GM12878 (cell line): Measurements from ENCODE around the gene PABPC1L. TPM values are rescaled to one million over a fixed set of nuclear protein-coding genes. Genes with fewer than 3 reads are reported as not detected.

Experiments used
- ATAC-seq: fragments of 200-7000 bp; cut with Tn5 transposase; 3 replicates; pipeline ENCODE4 v1.9.1; 2020; ENCODE audit warnings: mild to moderate bottlenecking, moderate library complexity
- BruUV-seq: library from RNA; stranded (reverse); fragments of 400-500 nt; replicated peaks from 2 replicates; lab custom pipeline; 2021; lab: Mats Ljungman, UMichigan
- CTCF ChIA-PET: fragments of 300-600 bp; sonication (Branson Sonifier 250); formaldehyde crosslinking; extraction: SDS; loops from one replicate; lab custom pipeline; 2021; ENCODE audit warnings: inconsistent platforms; lab: Yijun Ruan, JAX
- POLR2A ChIA-PET: fragments of 350-600 bp; formaldehyde crosslinking; extraction: SDS; loops from one replicate; lab custom pipeline; 2021; ENCODE audit warnings: inconsistent platforms; lab: Charles Lee
- RAD21 ChIA-PET: fragments of 300-600 bp; sonication (Branson Sonifier 250); formaldehyde crosslinking; loops from one replicate; lab custom pipeline; 2023; ENCODE audit warnings: antibody characterized with exemption; ENCODE audit not compliant: unreplicated experiment; lab: Charles Lee
- SMC1A ChIA-PET: fragments of 300-600 bp; sonication (Branson Sonifier 250); formaldehyde crosslinking; loops from one replicate; lab custom pipeline; 2023; ENCODE audit not compliant: unreplicated experiment, uncharacterized antibody; lab: Charles Lee
- DNase-seq: peaks from one replicate; pipeline ENCODE4 v3.0.0-alpha.2; 2011; ENCODE audit warnings: low read depth, low spot score
- FAIRE-seq: peaks from 3 replicates; lab custom pipeline; 2011; peaks lifted over from hg19 to GRCh38; lab: Jason Lieb, UNC
- H2AFZ ChIP-seq: 2 replicates; pipeline ENCODE4 v1.6.0; 2011; ENCODE audit warnings: low read depth, low read length, control low read depth; ENCODE audit not compliant: control insufficient read depth
- H3K27ac ChIP-seq: 2 replicates; pipeline ENCODE4 v1.5.1; 2011; ENCODE audit warnings: control low read depth; ENCODE audit not compliant: control insufficient read depth, insufficient read depth
- H3K27me3 ChIP-seq, 2 experiments: replicated peaks in 1 of 2; 2 replicates each; pipeline versions ENCODE4 v1.6.0 to v1.6.1; 2011; ENCODE audit warnings: low read length in 1 of 2; ENCODE audit not compliant: control insufficient read depth in 2 of 2, insufficient read depth in 2 of 2
- H3K36me3 ChIP-seq, 2 experiments: 2 replicates each; pipeline ENCODE4 v1.5.1; 2011; ENCODE audit warnings: low read length in 1 of 2; ENCODE audit not compliant: control insufficient read depth in 2 of 2, insufficient read depth in 2 of 2
- H3K4me1 ChIP-seq: 2 replicates; pipeline ENCODE4 v1.6.1; 2011; ENCODE audit warnings: mild to moderate bottlenecking, low read length, moderate library complexity, mixed read lengths; ENCODE audit not compliant: control insufficient read depth, insufficient read depth
- H3K4me2 ChIP-seq: 2 replicates; pipeline ENCODE4 v1.6.0; 2011; ENCODE audit warnings: control low read depth; ENCODE audit not compliant: control insufficient read depth, insufficient read depth
- H3K4me3 ChIP-seq: fragments of 200-600 bp; sonication (generic); 2 replicates; pipeline ENCODE4 v1.5.1; 2016
- H3K79me2 ChIP-seq: 2 replicates; pipeline ENCODE4 v1.6.0; 2011; ENCODE audit warnings: low read length; ENCODE audit not compliant: control insufficient read depth, insufficient read depth
- H3K9ac ChIP-seq: 2 replicates; pipeline ENCODE4 v1.8.0; 2011; ENCODE audit warnings: low read length, control low read depth, mixed read lengths; ENCODE audit not compliant: control insufficient read depth, insufficient read depth
- H3K9me3 ChIP-seq: replicated peaks from 3 replicates; pipeline ENCODE4 v1.5.1; 2011; ENCODE audit warnings: mild to moderate bottlenecking, low read length; ENCODE audit not compliant: control insufficient read depth, insufficient read depth
- H4K20me1 ChIP-seq: 2 replicates; pipeline ENCODE4 v1.6.0; 2011; ENCODE audit not compliant: control insufficient read depth, insufficient read depth
- ATF7 ChIP-seq: fragments of 450-650 bp; IDR thresholded peaks from 2 replicates; pipeline ENCODE4 v1.6.1; 2016; ENCODE audit warnings: low read depth, mild to moderate bottlenecking
- BACH1 ChIP-seq: fragments of 450-650 bp; IDR thresholded peaks from 2 replicates; pipeline ENCODE4 v1.6.1; 2017; ENCODE audit warnings: mild to moderate bottlenecking, borderline replicate concordance
- CREB1 ChIP-seq: IDR thresholded peaks from 2 replicates; pipeline ENCODE4 v1.6.1; 2012; ENCODE audit warnings: low read depth, mild to moderate bottlenecking, inconsistent platforms
- CREM ChIP-seq: IDR thresholded peaks from 2 replicates; pipeline ENCODE4 v1.6.1; 2014; ENCODE audit warnings: antibody characterized with exemption, low read depth
- DPF2 ChIP-seq: fragments of 450-650 bp; IDR thresholded peaks from 2 replicates; pipeline ENCODE4 v1.6.1; 2017; ENCODE audit warnings: mild to moderate bottlenecking
- EZH2 ChIP-seq: IDR thresholded peaks from 2 replicates; pipeline ENCODE4 v1.6.1; 2012; ENCODE audit warnings: low read depth, mild to moderate bottlenecking, control low read depth, inconsistent platforms, low read length, borderline replicate concordance; ENCODE audit not compliant: control insufficient read depth
- HCFC1 ChIP-seq: fragments of 150-350 bp; IDR thresholded peaks from 2 replicates; pipeline ENCODE4 v1.6.1; 2014; ENCODE audit warnings: low read length
- HDAC2 ChIP-seq: fragments of 200-600 bp; sonication (generic); IDR thresholded peaks from 2 replicates; pipeline ENCODE4 v1.6.1; 2017
- IKZF2 ChIP-seq, 2 experiments: fragments of 450-650 bp; IDR thresholded peaks; 2 replicates each; pipeline ENCODE4 v1.6.1; 2017; ENCODE audit warnings: mild to moderate bottlenecking in 2 of 2, moderate library complexity in 2 of 2
- KDM1A ChIP-seq: fragments of 200-600 bp; sonication (generic); IDR thresholded peaks from 2 replicates; pipeline ENCODE4 v1.6.1; 2016; ENCODE audit warnings: borderline replicate concordance
- MXI1 ChIP-seq: fragments of 150-350 bp; IDR thresholded peaks from 2 replicates; pipeline ENCODE4 v1.6.1; 2011; ENCODE audit warnings: low read depth, mild to moderate bottlenecking, inconsistent platforms, low read length, improper control_type of control experiment
- NR2C1 ChIP-seq: fragments of 450-650 bp; IDR thresholded peaks from 2 replicates; pipeline ENCODE4 v1.6.1; 2017; ENCODE audit warnings: antibody characterized with exemption, mild to moderate bottlenecking, moderate library complexity
- NR2F1 ChIP-seq: fragments of 450-650 bp; conservative IDR thresholded peaks from 2 replicates; pipeline ENCODE4 v1.6.1; 2017; ENCODE audit warnings: mild to moderate bottlenecking
- RAD21 ChIP-seq: IDR thresholded peaks from 2 replicates; pipeline ENCODE4 v1.6.1; 2011; ENCODE audit warnings: mild to moderate bottlenecking, low read depth, low read length, moderate library complexity; ENCODE audit not compliant: insufficient read depth
- SIX5 ChIP-seq: IDR thresholded peaks from 2 replicates; pipeline ENCODE4 v1.6.1; 2011; ENCODE audit warnings: mild to moderate bottlenecking, low read depth, low read length, moderate library complexity; ENCODE audit not compliant: severe bottlenecking
- SPI1 ChIP-seq: IDR thresholded peaks from 2 replicates; pipeline ENCODE4 v1.6.1; 2011; ENCODE audit warnings: low read depth, mild to moderate bottlenecking, low read length, moderate library complexity, borderline replicate concordance; ENCODE audit not compliant: insufficient read depth
- SUZ12 ChIP-seq: fragments of 200-600 bp; sonication (generic); IDR thresholded peaks from one replicate; pipeline ENCODE4 v1.6.1; 2018; ENCODE audit warnings: antibody characterized with exemption, mild to moderate bottlenecking; ENCODE audit not compliant: unreplicated experiment
- ZNF207 ChIP-seq: fragments of 450-650 bp; IDR thresholded peaks from 2 replicates; pipeline ENCODE4 v1.6.1; 2014; ENCODE audit warnings: antibody characterized with exemption, mild to moderate bottlenecking, borderline replicate concordance
- WGBS: methylation state at CpG from one replicate; pipeline ENCODE4 v1.1.6; 2016; ENCODE audit warnings: low lambda C conversion rate; ENCODE audit not compliant: insufficient replicate concordance, insufficient coverage; ENCODE audit errors: missing lambda C conversion rate; 5-methylcytosine and 5-hydroxymethylcytosine counted together
- in situ Hi-C: fragments of 300-500 bp; cut with MboI; formaldehyde crosslinking; loops from 9 replicates; pipeline ENCODE4 v1.14.3; 2018; ENCODE audit warnings: mixed read lengths
- intact Hi-C: fragments of 100-400 bp; cut with micrococcal nuclease; formaldehyde crosslinking; loops from one replicate; pipeline ENCODE4 v1.14.2; 2022; ENCODE audit not compliant: unreplicated experiment
- polyA plus RNA-seq, 11 experiments: library from polyadenylated mRNA; depleted of rRNA in 4 of 11; unstranded in 6 of 11; stranded (reverse) in 5 of 11; fragments of >200 nt; fragmentation: Nextera tagmentation in 4 of 11; fragmentation: Illumina TruSeq in 1 of 11; extraction: Ambion mirVana in 4 of 11; extraction: Trizol in 1 of 11; gene quantifications; 1 replicate in 1 of 11; 2 replicates in 10 of 11; pipeline versions ENCODE4 v1.2.1 to v1.2.3, GENCODE V29; 2011 to 2016; ENCODE audit warnings: inconsistent platforms in 2 of 11, missing spikeins in 2 of 11, low read depth in 1 of 11
- total RNA-seq, 4 experiments: library from RNA; depleted of rRNA in 3 of 4; stranded (reverse); fragments of >200 nt in 3 of 4; fragmentation: Illumina TruSeq in 1 of 4; extraction: Trizol in 1 of 4; gene quantifications; 2 replicates each; pipeline versions ENCODE4 v1.2.1 to v1.2.3, GENCODE V29; 2013 to 2021
- TF ChIP-seq, protein P1 (sequence below): IDR thresholded peaks from 2 replicates; pipeline ENCODE4 v1.6.1; 2012; ENCODE audit warnings: low read depth, low read length, improper control_type of control experiment
- TF ChIP-seq, protein P2 (sequence below): fragments of 450-650 bp; formaldehyde crosslinking; IDR thresholded peaks from 2 replicates; pipeline ENCODE4 v1.4.0; 2020; ENCODE audit warnings: mild to moderate bottlenecking, moderate library complexity
- TF ChIP-seq, protein P3 (sequence below): IDR thresholded peaks from 2 replicates; pipeline ENCODE4 v1.6.1; 2011; ENCODE audit warnings: borderline replicate concordance, low read depth, mild to moderate bottlenecking, moderate library complexity, mixed read lengths, low read length; ENCODE audit not compliant: insufficient read depth; ENCODE audit errors: extremely low read length

Gene PABPC1L
- total and polyA plus RNA-seq, 10 of the 15 experiments (the other 5 are each of a cell fraction or from before 2014, with no cell fraction given) = 6.1 to 66.8 (median 11.9) TPM

DNA sequence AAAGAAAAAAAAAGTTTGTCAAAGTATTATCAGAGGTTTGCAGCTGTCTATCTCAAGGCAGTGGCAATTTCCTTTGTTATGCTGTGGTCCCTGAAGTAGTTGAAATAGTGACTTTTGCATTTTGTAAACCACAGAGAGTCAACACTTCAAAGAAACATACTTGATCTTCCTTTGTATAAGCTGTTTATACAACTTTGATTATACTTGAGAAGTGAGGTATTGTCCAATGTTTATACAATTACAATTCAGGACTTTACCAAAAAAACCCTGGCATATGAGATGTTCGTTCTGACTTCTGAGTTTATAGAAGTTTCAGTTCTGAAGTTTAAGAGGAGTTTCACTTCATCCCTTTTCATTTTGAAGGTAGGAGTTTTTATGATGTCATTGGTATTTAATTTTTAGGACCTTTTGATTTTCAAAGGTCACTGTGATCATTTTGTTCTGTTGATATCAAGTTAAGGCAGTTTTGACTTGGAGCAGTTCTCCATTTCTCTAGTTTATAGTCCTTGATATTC lies 60.4 kb downstream of the PABPC1L start:
- WGBS = 0% methylated on average over 1 of the region's 1 CpG
- DNase-seq (no peak), FAIRE-seq (no peak), ATAC-seq (peak; percentile 7)
- Histone ChIP-seq H4K20me1 (no peaks in the 10 kb centered on the region), H3K79me2 (peaks cover 91% of the 10 kb centered on the region), H3K27me3 (no peaks in the 10 kb centered on the region), H3K9me3 (no peaks in the 10 kb centered on the region), H3K36me3 (peaks cover 7 to 21% of the 10 kb centered on the region in 2 experiments), H3K4me1 (peaks cover 2% of the 10 kb centered on the region; the same call in 1 of the 2 replicates), H3K27ac (peak overlapping the region; percentile 95), H2AFZ (no peak overlapping the region), H3K4me3 (peak overlapping the region; percentile 54), H3K4me2 (peak overlapping the region; percentile 97), H3K9ac (peak overlapping the region; percentile 46)
- intact Hi-C loops = no loop called here
- ChIA-PET RAD21 (interaction anchor here (0.6 to 3.8 kb wide), 6 partner anchors 9 to 398 kb away, joined by 3 to 24 read pairs (median 7); partner anchors contain the start of gene TOMM34), CTCF (interaction anchor here (1.0 to 2.0 kb wide), 8 partner anchors 9 to 109 kb away, joined by 3 to 11 read pairs (median 6); partner anchors contain the start of gene TOMM34), POLR2A (interaction anchor here (0.6 to 5.7 kb wide), 6 partner anchors 9 to 452 kb away, joined by 3 to 48 read pairs (median 6); partner anchors contain the start of gene TOMM34), SMC1A (interaction anchor here (1.0 to 3.1 kb wide), 8 partner anchors 8 to 82 kb away, joined by 3 to 18 read pairs (median 7); partner anchors contain the start of gene TOMM34)
- BruUV-seq = no TSS peak
- in situ Hi-C loops = no loop called here
- TF ChIP-seq ATF7 (peak; percentile 98), EZH2 (no peak), ZNF207 (no peak), HCFC1 (no peak), MXI1 (no peak), NR2F1 (peak; percentile 75), SIX5 (no peak), BACH1 (no peak), SPI1 (peak; percentile 31; the same call in 1 of the 2 replicates), RAD21 (no peak), CREM (peak; percentile 49; the same call in 1 of the 2 replicates), SUZ12 (no peak), KDM1A (no peak), NR2C1 (no peak), CREB1 (0 out of 2 replicates have a peak, but pooled peaks have one; percentile 49), HDAC2 (no peak), IKZF2 (IDR thresholded peaks at IDR 0.05) (0 out of 4 replicates have a peak, but pooled peaks have one; percentile 4 to 23), DPF2 (no peak)
- TF ChIP-seq, protein P1, sequence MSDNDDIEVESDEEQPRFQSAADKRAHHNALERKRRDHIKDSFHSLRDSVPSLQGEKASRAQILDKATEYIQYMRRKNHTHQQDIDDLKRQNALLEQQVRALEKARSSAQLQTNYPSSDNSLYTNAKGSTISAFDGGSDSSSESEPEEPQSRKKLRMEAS = no peak
- TF ChIP-seq, protein P2, sequence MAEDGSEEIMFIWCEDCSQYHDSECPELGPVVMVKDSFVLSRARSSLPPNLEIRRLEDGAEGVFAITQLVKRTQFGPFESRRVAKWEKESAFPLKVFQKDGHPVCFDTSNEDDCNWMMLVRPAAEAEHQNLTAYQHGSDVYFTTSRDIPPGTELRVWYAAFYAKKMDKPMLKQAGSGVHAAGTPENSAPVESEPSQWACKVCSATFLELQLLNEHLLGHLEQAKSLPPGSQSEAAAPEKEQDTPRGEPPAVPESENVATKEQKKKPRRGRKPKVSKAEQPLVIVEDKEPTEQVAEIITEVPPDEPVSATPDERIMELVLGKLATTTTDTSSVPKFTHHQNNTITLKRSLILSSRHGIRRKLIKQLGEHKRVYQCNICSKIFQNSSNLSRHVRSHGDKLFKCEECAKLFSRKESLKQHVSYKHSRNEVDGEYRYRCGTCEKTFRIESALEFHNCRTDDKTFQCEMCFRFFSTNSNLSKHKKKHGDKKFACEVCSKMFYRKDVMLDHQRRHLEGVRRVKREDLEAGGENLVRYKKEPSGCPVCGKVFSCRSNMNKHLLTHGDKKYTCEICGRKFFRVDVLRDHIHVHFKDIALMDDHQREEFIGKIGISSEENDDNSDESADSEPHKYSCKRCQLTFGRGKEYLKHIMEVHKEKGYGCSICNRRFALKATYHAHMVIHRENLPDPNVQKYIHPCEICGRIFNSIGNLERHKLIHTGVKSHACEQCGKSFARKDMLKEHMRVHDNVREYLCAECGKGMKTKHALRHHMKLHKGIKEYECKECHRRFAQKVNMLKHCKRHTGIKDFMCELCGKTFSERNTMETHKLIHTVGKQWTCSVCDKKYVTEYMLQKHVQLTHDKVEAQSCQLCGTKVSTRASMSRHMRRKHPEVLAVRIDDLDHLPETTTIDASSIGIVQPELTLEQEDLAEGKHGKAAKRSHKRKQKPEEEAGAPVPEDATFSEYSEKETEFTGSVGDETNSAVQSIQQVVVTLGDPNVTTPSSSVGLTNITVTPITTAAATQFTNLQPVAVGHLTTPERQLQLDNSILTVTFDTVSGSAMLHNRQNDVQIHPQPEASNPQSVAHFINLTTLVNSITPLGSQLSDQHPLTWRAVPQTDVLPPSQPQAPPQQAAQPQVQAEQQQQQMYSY = no peak
- TF ChIP-seq, protein P3, sequence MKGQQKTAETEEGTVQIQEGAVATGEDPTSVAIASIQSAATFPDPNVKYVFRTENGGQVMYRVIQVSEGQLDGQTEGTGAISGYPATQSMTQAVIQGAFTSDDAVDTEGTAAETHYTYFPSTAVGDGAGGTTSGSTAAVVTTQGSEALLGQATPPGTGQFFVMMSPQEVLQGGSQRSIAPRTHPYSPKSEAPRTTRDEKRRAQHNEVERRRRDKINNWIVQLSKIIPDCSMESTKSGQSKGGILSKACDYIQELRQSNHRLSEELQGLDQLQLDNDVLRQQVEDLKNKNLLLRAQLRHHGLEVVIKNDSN = no peak
